Measurements from ENCODE around the gene UPK3A. TPM values are rescaled to one million over a fixed set of nuclear protein-coding genes. Genes with fewer than 3 reads are reported as not detected.

The UPK3A gene
- total RNA-seq, 1 donor from 2014 or later: not detected

DNA sequence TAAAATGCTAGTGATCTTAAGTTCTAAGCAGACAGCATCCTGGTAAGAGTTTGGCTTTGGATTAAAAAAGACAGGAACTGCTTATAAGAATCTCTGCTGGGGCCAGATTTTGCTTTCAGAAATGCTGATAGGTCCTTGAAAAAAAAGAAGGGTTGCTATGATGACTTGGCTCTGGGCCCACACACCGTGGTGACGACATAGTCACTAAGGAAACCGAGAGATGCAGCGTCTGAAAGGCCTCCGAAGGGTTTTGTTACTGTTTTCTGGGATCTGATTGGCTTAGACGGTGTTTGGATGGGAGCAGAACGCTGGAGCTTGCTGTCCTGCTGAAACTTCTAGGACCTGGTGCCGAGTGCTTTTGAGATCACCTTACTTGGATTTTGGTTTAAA, 33.4 kb downstream of the UPK3A start:
- no peak for TF ChIP-seq EZH2 (IDR thresholded peaks at IDR 0.05; ENCODE audit: insufficient read depth, low read length)
- TF ChIP-seq, protein P1, sequence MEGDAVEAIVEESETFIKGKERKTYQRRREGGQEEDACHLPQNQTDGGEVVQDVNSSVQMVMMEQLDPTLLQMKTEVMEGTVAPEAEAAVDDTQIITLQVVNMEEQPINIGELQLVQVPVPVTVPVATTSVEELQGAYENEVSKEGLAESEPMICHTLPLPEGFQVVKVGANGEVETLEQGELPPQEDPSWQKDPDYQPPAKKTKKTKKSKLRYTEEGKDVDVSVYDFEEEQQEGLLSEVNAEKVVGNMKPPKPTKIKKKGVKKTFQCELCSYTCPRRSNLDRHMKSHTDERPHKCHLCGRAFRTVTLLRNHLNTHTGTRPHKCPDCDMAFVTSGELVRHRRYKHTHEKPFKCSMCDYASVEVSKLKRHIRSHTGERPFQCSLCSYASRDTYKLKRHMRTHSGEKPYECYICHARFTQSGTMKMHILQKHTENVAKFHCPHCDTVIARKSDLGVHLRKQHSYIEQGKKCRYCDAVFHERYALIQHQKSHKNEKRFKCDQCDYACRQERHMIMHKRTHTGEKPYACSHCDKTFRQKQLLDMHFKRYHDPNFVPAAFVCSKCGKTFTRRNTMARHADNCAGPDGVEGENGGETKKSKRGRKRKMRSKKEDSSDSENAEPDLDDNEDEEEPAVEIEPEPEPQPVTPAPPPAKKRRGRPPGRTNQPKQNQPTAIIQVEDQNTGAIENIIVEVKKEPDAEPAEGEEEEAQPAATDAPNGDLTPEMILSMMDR (IDR thresholded peaks at IDR 0.05; ENCODE audit: insufficient read depth, low read depth, low read length): no peak
- no peaks in the 10 kb centered on the region for H3K27me3 Mint-ChIP-seq (ENCODE audit: low read depth, unreplicated experiment)
- FAIRE-seq: peak; percentile 63
- Histone ChIP-seq H3K4me3 (ENCODE audit: insufficient read depth, low read depth, low read length) (peak overlapping the region; percentile 20), H4K20me1 (ENCODE audit: insufficient read depth, low read length) (peaks cover 13% of the 10 kb centered on the region), H3K79me2 (ENCODE audit: insufficient read depth, low read length) (peaks cover 66% of the 10 kb centered on the region), H2AFZ (ENCODE audit: low read depth, low read length) (peak overlapping the region; percentile 38), H3K36me3 (ENCODE audit: insufficient read depth, low read length) (peaks cover 6% of the 10 kb centered on the region), H3K27ac (ENCODE audit: low read depth, low read length) (peak overlapping the region; percentile 81), H3K9ac (ENCODE audit: low read length) (peak overlapping the region; percentile 64), H3K4me1 (ENCODE audit: insufficient read depth, low read length) (peaks cover 26% of the 10 kb centered on the region), H3K27me3 (ENCODE audit: insufficient read depth, low read length) (no peaks in the 10 kb centered on the region), H3K4me2 (ENCODE audit: low read length) (peak overlapping the region; percentile 76), H3K9me3 (ENCODE audit: insufficient read depth, low read depth, low read length) (no peaks in the 10 kb centered on the region)
- peak overlapping the region; percentile 20 for H3K4me3 Mint-ChIP-seq (ENCODE audit: unreplicated experiment)
- peak; percentile 91 for DNase-seq (ENCODE audit: low read depth)
- no peaks in the 10 kb centered on the region for H3K9me3 Mint-ChIP-seq (ENCODE audit: unreplicated experiment)
- peak overlapping the region; percentile 98 for H3K27ac Mint-ChIP-seq (ENCODE audit: unreplicated experiment)
- peaks cover 25% of the 10 kb centered on the region for H3K4me1 Mint-ChIP-seq (ENCODE audit: low read depth, unreplicated experiment)
- peaks cover 3% of the 10 kb centered on the region for H3K36me3 Mint-ChIP-seq (ENCODE audit: low read depth, unreplicated experiment)

DNA sequence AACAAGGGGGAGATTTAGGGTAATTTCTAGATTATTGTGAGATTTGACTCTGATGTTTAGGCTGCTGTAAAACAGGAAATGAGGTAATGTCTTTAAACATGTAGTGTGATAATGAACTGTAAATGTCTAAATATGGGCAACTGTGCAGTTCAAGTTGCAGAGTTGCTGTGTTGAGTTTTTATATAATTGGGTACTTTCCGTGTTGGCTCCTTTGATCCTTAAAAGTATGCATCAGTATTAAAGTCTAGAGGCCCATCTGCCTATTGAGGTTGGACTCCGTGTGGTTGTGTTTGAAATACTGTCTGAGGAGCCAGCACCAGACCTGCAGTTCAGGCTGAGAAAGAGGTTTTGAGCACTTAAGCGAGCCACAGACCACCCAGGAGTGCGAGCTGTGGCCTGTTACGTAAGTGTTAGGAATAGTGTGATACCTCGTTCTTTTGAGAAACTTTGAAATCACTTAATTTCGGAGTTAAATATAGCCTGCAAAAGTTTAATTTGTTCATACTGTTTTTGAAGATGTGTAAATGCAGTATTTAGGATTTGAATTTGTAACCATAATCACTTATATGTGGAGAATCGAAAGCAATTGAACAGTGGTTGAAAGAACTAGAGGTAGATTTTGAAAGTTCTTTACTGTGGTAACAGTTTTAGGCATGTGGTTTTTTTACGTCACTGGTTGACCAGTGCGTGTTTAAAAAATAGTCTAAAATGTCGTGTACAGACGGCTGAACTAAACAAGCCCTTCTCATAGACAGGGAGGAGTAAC, 34.0 kb downstream of the UPK3A start:
- H3K36me3 Mint-ChIP-seq (ENCODE audit: low read depth, unreplicated experiment): peaks cover 5% of the 10 kb centered on the region
- peak overlapping the region; percentile 20 for H3K4me3 Mint-ChIP-seq (ENCODE audit: unreplicated experiment)
- peak overlapping the region; percentile 76 for H3K4me2 ChIP-seq (ENCODE audit: low read length)
- H3K9ac ChIP-seq (ENCODE audit: low read length): peak overlapping the region; percentile 64
- no peaks in the 10 kb centered on the region for H3K27me3 Mint-ChIP-seq (ENCODE audit: low read depth, unreplicated experiment)
- peaks cover 16% of the 10 kb centered on the region for H4K20me1 ChIP-seq (ENCODE audit: insufficient read depth, low read length)
- H3K27me3 ChIP-seq (ENCODE audit: insufficient read depth, low read length): no peaks in the 10 kb centered on the region
- peak; percentile 68 for DNase-seq (ENCODE audit: low read depth)
- peak; percentile 13 for FAIRE-seq
- TF ChIP-seq, protein P1 (IDR thresholded peaks at IDR 0.05; ENCODE audit: insufficient read depth, low read depth, low read length): no peak
- no peak for TF ChIP-seq EZH2 (IDR thresholded peaks at IDR 0.05; ENCODE audit: insufficient read depth, low read length)
- no peaks in the 10 kb centered on the region for H3K9me3 Mint-ChIP-seq (ENCODE audit: unreplicated experiment)
- peaks cover 66% of the 10 kb centered on the region for H3K79me2 ChIP-seq (ENCODE audit: insufficient read depth, low read length)
- no peaks in the 10 kb centered on the region for H3K9me3 ChIP-seq (ENCODE audit: insufficient read depth, low read depth, low read length)
- H2AFZ ChIP-seq (ENCODE audit: low read depth, low read length): peak overlapping the region; percentile 36
- H3K27ac Mint-ChIP-seq (ENCODE audit: unreplicated experiment): peak overlapping the region; percentile 98
- peak overlapping the region; percentile 81 for H3K27ac ChIP-seq (ENCODE audit: low read depth, low read length)
- peaks cover 26% of the 10 kb centered on the region for H3K4me1 ChIP-seq (ENCODE audit: insufficient read depth, low read length)
- H3K4me3 ChIP-seq (ENCODE audit: insufficient read depth, low read depth, low read length): peak overlapping the region; percentile 20
- H3K36me3 ChIP-seq (ENCODE audit: insufficient read depth, low read length): peaks cover 11% of the 10 kb centered on the region
- H3K4me1 Mint-ChIP-seq (ENCODE audit: low read depth, unreplicated experiment): peaks cover 26% of the 10 kb centered on the region

DNA sequence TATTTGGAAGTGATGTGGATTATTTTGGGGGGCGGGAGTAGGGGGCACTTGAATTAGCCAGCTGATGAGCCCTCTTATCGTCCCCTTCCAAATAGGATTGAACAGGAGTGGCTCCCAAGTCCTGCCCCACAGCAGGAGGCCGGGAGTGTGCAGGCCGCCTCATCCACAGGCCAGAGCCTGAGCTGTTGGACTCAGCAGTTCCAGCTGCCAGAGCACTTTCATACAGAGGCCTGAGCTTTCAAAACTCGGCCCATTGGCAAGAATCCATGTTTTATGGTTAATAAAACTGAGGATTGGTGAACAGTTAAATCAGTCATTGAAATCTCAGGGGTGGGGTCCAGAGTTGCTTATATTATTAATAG, 34.6 kb downstream of the UPK3A start:
- Histone ChIP-seq H3K9ac (ENCODE audit: low read length) (peak overlapping the region; percentile 64), H3K4me1 (ENCODE audit: insufficient read depth, low read length) (peaks cover 26% of the 10 kb centered on the region)
- H3K4me3 Mint-ChIP-seq (ENCODE audit: unreplicated experiment): no peak overlapping the region

More for the DNA sequence above, 34.6 kb downstream of the UPK3A start:
- H3K27ac ChIP-seq (ENCODE audit: low read depth, low read length): peak overlapping the region; percentile 81
- FAIRE-seq (no peak), DNase-seq (ENCODE audit: low read depth) (peak; percentile 35)
- Mint-ChIP-seq H3K27me3 (ENCODE audit: low read depth, unreplicated experiment) (no peaks in the 10 kb centered on the region), H3K9me3 (ENCODE audit: unreplicated experiment) (no peaks in the 10 kb centered on the region), H3K27ac (ENCODE audit: unreplicated experiment) (peak overlapping the region; percentile 98), H3K36me3 (ENCODE audit: low read depth, unreplicated experiment) (peaks cover 9% of the 10 kb centered on the region), H3K4me1 (ENCODE audit: low read depth, unreplicated experiment) (peaks cover 28% of the 10 kb centered on the region)
- TF ChIP-seq EZH2 (IDR thresholded peaks at IDR 0.05; ENCODE audit: insufficient read depth, low read length): no peak
- TF ChIP-seq, protein P1 (IDR thresholded peaks at IDR 0.05; ENCODE audit: insufficient read depth, low read depth, low read length): no peak
- H3K4me2 ChIP-seq (ENCODE audit: low read length): peak overlapping the region; percentile 76
- no peaks in the 10 kb centered on the region for H3K9me3 ChIP-seq (ENCODE audit: insufficient read depth, low read depth, low read length)
- no peaks in the 10 kb centered on the region for H3K27me3 ChIP-seq (ENCODE audit: insufficient read depth, low read length)
- H2AFZ ChIP-seq (ENCODE audit: low read depth, low read length): no peak overlapping the region
- H3K36me3 ChIP-seq (ENCODE audit: insufficient read depth, low read length): peaks cover 11% of the 10 kb centered on the region
- H4K20me1 ChIP-seq (ENCODE audit: insufficient read depth, low read length): peaks cover 14% of the 10 kb centered on the region
- H3K79me2 ChIP-seq (ENCODE audit: insufficient read depth, low read length): peaks cover 62% of the 10 kb centered on the region
- peak overlapping the region; percentile 20 for H3K4me3 ChIP-seq (ENCODE audit: insufficient read depth, low read depth, low read length)
